NCI-H2081 treated with DMSO at 0.1 percent for 48 hours (cell line): ENCODE measurements around the gene MMEL1.

Experiments
- DNase-seq: peaks from one replicate; lab custom pipeline; 2025; lab: John Stamatoyannopoulos, UW

The MMEL1 gene

DNA sequence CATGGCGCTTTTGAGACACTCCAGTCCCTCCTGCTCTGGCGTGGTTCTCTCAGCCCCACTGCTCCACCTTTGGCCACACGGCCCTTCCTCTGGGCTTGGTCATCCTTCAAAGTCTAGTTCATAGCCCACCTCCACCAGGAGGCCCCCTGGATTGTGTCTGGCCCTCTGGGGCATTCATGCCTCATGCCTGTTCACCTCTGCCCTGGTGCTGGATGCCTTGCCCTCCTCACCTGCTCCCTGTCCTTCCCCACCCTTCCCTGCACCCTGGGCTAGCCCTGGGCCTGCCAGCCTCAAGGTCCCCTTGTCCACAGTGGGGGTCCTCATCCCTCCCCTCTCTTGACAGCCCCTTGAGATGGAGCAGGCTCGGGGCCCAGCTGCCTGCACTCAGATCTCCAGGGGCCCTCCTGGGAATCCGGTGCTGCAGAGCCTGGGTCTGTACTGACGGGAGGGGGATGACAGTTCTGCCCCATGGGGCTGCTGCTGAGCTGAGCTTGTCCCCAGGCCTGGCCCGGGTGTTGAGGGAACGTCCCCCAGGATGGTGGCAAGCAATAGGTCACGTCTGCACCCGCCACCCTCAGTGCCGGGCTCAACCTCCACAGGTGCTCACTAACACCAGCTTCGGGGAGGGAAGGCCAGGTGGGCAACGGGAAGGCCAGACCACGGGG is 27.8 kb downstream of the MMEL1 start:
- no peak for DNase-seq

- no peak for DNase-seq
These were observed 28.5 kb downstream of the MMEL1 start for GRCh38 chr1:2604156-2604843.

DNA sequence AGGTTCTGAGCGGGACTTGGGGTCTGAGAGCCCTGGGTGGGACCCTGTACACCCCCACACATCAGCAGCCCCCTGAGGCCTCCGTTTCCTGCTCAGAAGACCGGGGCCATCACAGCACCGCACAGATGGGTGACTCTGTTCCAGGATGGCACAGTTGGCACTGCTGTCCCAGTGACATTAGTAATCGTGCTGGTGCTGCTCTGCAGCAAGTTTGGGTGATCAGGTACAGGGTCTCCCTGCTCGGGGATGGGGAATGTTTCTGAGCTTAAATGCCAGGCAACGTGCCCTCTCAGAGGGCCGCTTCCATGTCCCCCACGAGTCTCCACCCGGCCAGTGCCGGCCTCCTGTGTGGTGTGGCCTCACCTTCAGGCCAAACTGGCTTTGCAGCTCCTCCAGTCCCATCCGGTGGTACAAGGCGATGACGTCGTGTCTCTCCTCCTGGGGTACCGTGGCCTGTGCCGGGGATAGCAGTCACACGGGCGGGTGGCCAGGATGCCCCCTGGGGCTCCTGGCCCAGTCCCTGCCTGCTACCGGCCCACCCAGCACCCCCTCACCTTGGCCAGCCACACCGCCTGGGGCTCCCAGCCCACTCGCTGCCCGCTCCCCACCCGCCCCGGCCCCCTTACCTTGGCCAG is 29.2 kb downstream of the MMEL1 start:
- DNase-seq, result no peak

DNA sequence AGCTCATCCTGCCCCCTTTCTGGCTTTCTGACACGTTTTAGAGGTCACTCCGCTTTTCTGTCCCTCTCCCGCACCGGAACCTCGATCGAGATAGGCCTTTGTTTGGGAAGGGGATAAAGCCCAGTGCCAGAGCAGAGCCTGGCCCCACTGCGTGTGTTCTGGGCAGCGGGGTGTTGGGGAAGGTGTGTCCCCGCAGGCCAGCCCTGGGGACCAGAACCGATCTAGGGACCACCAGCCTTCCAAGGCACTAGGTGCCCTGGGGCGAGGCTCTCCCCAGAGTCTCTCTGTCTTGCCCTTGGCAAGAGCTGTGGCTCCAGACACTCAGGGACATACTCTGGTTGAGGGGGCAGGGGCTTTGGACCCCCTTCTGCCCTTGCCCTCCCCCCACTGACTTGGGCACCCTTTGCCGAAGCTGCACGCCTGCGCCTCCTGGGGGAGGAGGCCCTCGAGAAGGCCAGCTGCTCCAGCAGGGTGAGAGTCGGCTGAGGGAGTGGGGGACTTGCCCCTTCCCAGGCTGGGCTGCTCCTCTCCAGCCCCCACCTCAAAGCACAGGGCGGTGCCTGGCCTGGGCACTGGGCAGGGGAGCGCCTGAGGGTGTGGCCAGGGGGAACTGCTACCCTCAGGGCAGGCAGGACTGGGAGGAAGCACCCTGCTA is 29.8 kb downstream of the MMEL1 start:
- DNase-seq, result no peak

GRCh38 chr1:2602311-2602835 is 30.4 kb downstream of the MMEL1 start:
- DNase-seq, result no peak

DNA sequence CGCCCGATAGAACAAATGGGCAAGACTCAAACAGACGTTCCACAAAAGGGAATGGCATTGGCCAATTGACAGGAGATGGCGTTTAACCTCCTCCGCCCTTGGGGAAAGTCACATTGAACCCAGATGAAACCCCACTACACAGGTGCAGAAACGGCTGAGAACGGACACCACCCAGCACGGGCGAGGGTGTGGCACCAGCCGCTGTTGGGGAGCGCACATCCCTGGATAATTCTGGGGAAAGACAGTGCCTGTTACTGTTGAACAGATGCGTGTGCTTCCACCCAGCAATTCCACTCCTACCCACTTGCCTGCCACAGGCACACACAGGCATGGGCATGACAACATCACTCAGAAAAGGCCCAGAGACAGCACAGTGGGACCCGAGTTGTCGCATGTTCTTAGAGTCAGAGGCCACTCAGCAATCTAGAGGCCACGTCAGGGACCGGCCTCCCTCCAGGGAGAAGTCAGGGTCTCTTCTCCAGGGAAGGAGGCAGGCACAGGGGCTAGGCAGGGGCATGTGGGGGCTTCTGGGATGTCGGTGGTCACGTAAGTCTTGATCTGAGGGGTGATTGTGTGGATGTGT is 31.0 kb downstream of the MMEL1 start:
- no peak for DNase-seq

GRCh38 chr1:2598329-2598931 is 34.4 kb downstream of the MMEL1 start:
- no peak for DNase-seq

GRCh38 chr1:2597441-2598328 is 35.1 kb downstream of the MMEL1 start:
- no peak for DNase-seq

GRCh38 chr1:2596530-2597333 is 36.1 kb downstream of the MMEL1 start:
- no peak for DNase-seq

GRCh38 chr1:2595812-2596529 is 36.8 kb downstream of the MMEL1 start:
- DNase-seq, result no peak

- DNase-seq, result no peak
These were observed 37.5 kb downstream of the MMEL1 start for GRCh38 chr1:2595261-2595811.

DNA sequence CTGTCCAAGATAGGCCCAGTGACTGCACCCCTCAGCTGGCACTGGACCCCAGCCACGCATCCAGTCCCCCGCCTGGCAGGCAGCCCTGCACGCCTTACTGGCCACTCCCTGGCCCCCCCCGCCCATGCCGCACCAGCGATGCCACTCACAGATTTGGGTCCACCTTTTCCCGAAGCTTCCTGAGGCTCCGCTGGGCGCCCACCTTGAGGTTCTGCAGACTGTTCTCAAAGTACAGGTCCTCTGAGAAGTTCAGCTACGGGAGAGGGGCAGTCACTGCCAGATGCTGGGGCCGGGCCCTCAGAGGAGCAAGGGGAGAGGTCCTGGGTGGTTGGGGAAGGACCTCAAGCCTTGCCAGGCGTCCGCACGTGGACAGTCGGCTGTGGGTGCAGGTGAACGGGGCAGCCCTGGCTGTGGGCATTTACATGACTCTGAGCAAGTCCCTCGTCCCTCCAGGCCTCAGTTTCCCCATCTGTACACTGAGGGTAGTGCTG is 38.1 kb downstream of the MMEL1 start:
- no peak for DNase-seq

GRCh38 chr1:2594001-2594640 is 38.7 kb downstream of the MMEL1 start:
- DNase-seq, result no peak

GRCh38 chr1:2593251-2593878 is 39.5 kb downstream of the MMEL1 start:
- DNase-seq, result no peak

DNA sequence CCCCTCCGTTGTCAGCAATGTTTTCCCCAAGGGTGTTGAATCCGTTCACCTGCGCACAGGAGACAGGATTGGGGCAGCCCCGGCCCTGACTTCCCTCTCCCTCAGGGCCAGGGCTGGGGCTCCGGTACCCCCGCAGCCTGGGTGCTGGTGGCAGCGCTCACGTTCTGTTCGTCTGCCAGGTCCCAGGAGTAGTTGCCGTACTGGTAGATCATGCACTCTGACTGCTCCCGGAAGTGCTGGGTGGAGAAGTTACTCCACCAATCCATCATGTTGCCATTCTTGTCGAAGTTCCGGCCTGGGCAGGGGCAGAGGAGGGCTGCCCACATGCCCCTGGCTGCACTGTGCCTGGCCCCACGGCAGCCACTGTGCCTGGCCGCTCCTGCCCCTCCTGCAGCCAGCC is 40.1 kb downstream of the MMEL1 start:
- DNase-seq, result no peak

DNA sequence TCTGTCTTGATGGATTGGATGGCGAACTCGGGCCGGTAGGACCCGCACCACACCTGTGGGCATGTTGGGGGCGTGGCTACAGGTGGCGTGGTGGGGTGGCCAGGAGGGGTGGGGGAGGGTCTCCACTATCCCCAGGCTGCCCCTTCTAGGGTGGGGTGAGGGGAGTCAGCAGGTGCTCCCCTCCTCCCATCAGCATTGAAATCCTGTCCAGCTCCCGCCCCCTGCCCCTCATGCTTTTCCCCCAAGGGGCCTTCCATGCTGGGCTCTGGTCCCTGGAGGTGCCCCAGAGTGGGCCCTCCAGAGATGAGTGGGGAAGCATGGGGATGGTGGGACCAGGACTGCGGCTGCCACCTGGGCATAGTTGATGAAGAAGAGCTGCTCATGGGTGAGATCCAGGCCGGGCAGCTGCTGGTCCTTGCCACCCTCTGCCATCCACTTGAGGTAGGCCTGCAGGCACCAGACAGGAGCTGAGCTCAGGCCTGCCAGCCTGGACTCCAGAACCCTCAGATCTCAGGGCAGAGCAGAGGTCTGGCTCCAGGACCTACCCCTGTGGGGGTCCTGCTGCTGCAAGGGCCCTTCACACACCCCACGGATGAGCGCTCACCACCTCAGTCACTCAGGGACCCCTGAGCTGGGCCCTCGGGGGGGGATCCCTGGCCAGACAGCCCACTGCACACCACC is 41.1 kb downstream of the MMEL1 start:
- DNase-seq, result no peak

DNA sequence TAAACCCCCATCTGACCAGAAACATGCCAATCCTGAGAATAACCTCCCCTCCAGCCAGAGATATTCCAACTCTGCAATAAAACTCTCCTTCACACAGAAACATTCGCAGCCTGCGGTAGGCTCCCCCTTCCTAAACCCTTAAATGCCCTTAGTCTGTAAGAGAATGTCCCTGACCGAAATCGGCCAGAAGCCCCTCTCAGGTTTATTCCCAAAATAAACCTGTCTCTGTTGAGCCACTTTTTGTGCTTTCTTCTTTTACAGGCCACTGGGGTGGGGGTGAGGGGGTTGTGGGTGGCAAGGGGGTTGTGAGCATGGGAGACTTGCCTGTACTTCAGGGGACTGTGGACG is 41.6 kb downstream of the MMEL1 start:
- no peak for DNase-seq
